Astrocyte (in vitro differentiated cells and primary cell): ENCODE data around the gene NCKAP1. TPM values are rescaled to one million over a fixed set of nuclear protein-coding genes. Genes with fewer than 3 reads are reported as not detected.

Source experiments
- DNase-seq: peaks from one replicate; pipeline ENCODE4 v3.0.0-alpha.2; 2010; ENCODE audit warnings: low read depth
- FAIRE-seq: peaks from 2 replicates; lab custom pipeline; 2011; peaks lifted over from hg19 to GRCh38; lab: Jason Lieb, UNC
- H2AFZ ChIP-seq: 2 replicates; pipeline ENCODE4 v1.6.0; 2012; ENCODE audit warnings: low read depth, low read length, inconsistent platforms
- H3K27ac ChIP-seq: 2 replicates; pipeline ENCODE4 v1.5.1; 2011; ENCODE audit warnings: low read depth, low read length, inconsistent platforms
- H3K27me3 ChIP-seq: 2 replicates; pipeline ENCODE4 v1.6.0; 2011; ENCODE audit warnings: low read length, inconsistent platforms; ENCODE audit not compliant: insufficient read depth
- H3K36me3 ChIP-seq: 2 replicates; pipeline ENCODE4 v1.5.1; 2011; ENCODE audit warnings: low read length, inconsistent platforms; ENCODE audit not compliant: insufficient read depth
- H3K4me1 ChIP-seq: 2 replicates; pipeline ENCODE4 v1.5.1; 2011; ENCODE audit warnings: low read length, inconsistent platforms; ENCODE audit not compliant: insufficient read depth
- H3K4me2 ChIP-seq: 2 replicates; pipeline ENCODE4 v1.6.0; 2012; ENCODE audit warnings: low read length, inconsistent platforms
- H3K4me3 ChIP-seq: 2 replicates; pipeline ENCODE4 v1.5.1; 2011; ENCODE audit warnings: low read depth, mild to moderate bottlenecking, low read length, inconsistent platforms; ENCODE audit not compliant: insufficient read depth
- H3K79me2 ChIP-seq: 2 replicates; pipeline ENCODE4 v1.6.0; 2012; ENCODE audit warnings: mild to moderate bottlenecking, low read length, inconsistent platforms; ENCODE audit not compliant: insufficient read depth
- H3K9ac ChIP-seq: 2 replicates; pipeline ENCODE4 v1.6.0; 2012; ENCODE audit warnings: mild to moderate bottlenecking, low read length, inconsistent platforms
- H3K9me3 ChIP-seq: 2 replicates; pipeline ENCODE4 v1.5.1; 2012; ENCODE audit warnings: low read depth, mild to moderate bottlenecking, low read length, inconsistent platforms; ENCODE audit not compliant: insufficient read depth
- H4K20me1 ChIP-seq: 2 replicates; pipeline ENCODE4 v1.6.0; 2012; ENCODE audit warnings: low read length, inconsistent platforms; ENCODE audit not compliant: insufficient read depth
- H3K27ac Mint-ChIP-seq: one replicate; pipeline ENCODE4 v1.8.0; 2021; ENCODE audit warnings: mild to moderate bottlenecking, mixed read lengths; ENCODE audit not compliant: unreplicated experiment
- H3K27me3 Mint-ChIP-seq: one replicate; pipeline ENCODE4 v1.8.0; 2021; ENCODE audit warnings: low read depth, mixed read lengths; ENCODE audit not compliant: unreplicated experiment
- H3K36me3 Mint-ChIP-seq: one replicate; pipeline ENCODE4 v1.8.0; 2021; ENCODE audit warnings: low read depth, mixed read lengths; ENCODE audit not compliant: unreplicated experiment
- H3K4me1 Mint-ChIP-seq: one replicate; pipeline ENCODE4 v1.8.0; 2021; ENCODE audit warnings: low read depth, mixed read lengths; ENCODE audit not compliant: unreplicated experiment
- H3K4me3 Mint-ChIP-seq: one replicate; pipeline ENCODE4 v1.8.0; 2021; ENCODE audit warnings: mild to moderate bottlenecking, moderate library complexity, mixed read lengths; ENCODE audit not compliant: unreplicated experiment
- H3K9me3 Mint-ChIP-seq: one replicate; pipeline ENCODE4 v1.8.0; 2021; ENCODE audit warnings: mild to moderate bottlenecking, mixed read lengths; ENCODE audit not compliant: unreplicated experiment
- CTCF ChIP-seq: IDR thresholded peaks from 2 replicates; pipeline ENCODE4 v1.5.1; 2011; ENCODE audit warnings: low read depth, mild to moderate bottlenecking, inconsistent platforms, low read length, moderate library complexity; ENCODE audit not compliant: insufficient read depth
- EZH2 ChIP-seq: IDR thresholded peaks from 2 replicates; pipeline ENCODE4 v1.6.1; 2012; ENCODE audit warnings: mild to moderate bottlenecking, low read length, inconsistent platforms; ENCODE audit not compliant: insufficient read depth
- total RNA-seq: library from RNA; stranded (reverse); gene quantifications from 2 replicates; pipeline ENCODE4 v1.2.1, GENCODE V29; 2021

Gene NCKAP1
- total RNA-seq, 1 donor from 2014 or later, result 164 TPM

DNA sequence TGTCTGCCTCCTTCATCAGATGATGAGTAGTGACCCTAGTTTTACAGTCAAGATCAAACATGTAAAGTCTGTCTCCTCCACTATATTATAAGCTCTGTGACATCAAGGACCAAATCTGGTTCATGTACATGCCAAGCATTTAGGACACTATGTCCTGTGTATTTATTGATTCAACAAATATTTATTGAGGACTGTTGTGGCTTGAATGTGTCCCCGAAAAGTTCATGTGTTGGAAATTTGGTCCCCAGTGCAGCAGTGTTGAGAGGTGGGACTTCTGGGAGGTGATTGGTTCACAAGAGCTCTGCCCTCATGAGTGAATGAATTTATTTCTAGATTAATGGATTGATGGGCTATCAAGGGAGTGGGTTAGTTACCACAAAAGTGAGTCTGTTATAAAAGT lies 125.2 kb downstream of the NCKAP1 start:
- Mint-ChIP-seq H3K9me3 (no peaks in the 10 kb centered on the region), H3K4me1 (peaks cover 21% of the 10 kb centered on the region), H3K27me3 (no peaks in the 10 kb centered on the region), H3K36me3 (peaks cover 13% of the 10 kb centered on the region), H3K4me3 (no peak overlapping the region), H3K27ac (no peak overlapping the region)
- TF ChIP-seq CTCF (no peak), EZH2 (no peak)
- Histone ChIP-seq H3K27ac (no peak overlapping the region), H3K4me1 (peaks cover 14% of the 10 kb centered on the region), H3K4me2 (no peak overlapping the region), H3K4me3 (no peak overlapping the region), H2AFZ (no peak overlapping the region), H3K9me3 (no peaks in the 10 kb centered on the region), H3K9ac (no peak overlapping the region), H3K79me2 (no peaks in the 10 kb centered on the region), H4K20me1 (peaks cover 7% of the 10 kb centered on the region), H3K27me3 (no peaks in the 10 kb centered on the region), H3K36me3 (peaks cover 19% of the 10 kb centered on the region)
- FAIRE-seq (no peak), DNase-seq (no peak)

DNA sequence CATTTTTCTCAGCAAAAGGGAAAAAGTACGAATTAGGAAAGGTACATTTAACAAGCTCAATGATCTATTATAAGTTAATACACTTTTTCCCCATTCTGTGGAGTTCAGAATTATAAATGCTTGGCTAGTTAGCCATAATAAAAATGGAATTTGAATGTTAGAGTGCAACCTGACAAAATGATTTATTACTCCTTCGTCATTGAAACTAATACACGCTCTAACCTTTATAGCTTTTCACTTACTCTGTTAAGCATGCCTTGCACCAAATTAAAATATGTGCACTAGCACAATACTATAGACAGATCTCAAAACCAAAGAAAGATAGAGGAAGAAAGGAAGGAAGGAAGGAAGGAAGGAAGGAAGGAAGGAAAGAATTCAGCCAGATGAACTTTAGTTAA lies 125.7 kb downstream of the NCKAP1 start:
- Histone ChIP-seq H4K20me1 (peaks cover 7% of the 10 kb centered on the region), H3K36me3 (peaks cover 19% of the 10 kb centered on the region), H3K4me3 (no peak overlapping the region), H3K79me2 (no peaks in the 10 kb centered on the region), H3K27me3 (no peaks in the 10 kb centered on the region), H3K9ac (no peak overlapping the region), H3K4me2 (no peak overlapping the region), H3K27ac (no peak overlapping the region), H3K4me1 (peaks cover 14% of the 10 kb centered on the region), H2AFZ (no peak overlapping the region), H3K9me3 (no peaks in the 10 kb centered on the region)
- Mint-ChIP-seq H3K27ac (no peak overlapping the region), H3K36me3 (peaks cover 17% of the 10 kb centered on the region), H3K27me3 (no peaks in the 10 kb centered on the region), H3K4me3 (no peak overlapping the region), H3K4me1 (peaks cover 19% of the 10 kb centered on the region), H3K9me3 (no peaks in the 10 kb centered on the region)
- DNase-seq, result no peak
- TF ChIP-seq EZH2 (no peak), CTCF (no peak)
- FAIRE-seq, result no peak

DNA sequence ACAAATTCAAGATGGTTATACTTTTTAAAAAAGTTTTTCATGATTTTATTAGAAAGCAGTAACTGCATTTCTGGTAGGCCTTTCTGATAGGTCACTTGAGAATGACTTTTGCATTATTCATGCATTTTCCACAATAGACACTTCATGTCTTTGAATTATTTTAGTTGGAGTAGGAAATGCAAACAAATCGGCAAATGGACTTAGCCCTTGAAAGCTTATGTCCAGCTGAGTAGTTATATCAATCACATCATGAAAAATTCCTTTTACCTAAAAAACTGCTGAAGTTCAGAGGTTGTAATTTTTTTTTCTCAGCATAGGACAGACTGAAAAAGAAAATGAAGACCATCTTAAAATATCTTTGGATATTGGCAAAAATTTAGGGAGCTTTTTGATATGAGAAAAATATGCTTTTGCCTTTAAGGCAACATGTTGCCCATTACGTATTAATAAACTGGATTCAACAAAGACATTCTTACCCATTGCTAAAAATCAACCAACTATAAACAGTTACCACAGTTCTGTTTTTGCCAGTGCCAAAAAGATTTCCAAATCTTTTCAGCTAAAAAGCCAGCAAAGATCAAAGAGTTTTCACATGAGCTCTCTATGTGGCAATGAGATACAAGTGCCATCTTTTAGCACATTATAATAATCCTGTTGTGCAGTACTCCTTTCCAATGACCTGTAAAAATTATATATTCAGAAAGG lies 126.3 kb downstream of the NCKAP1 start:
- FAIRE-seq (no peak), DNase-seq (peak; percentile 14)
- Mint-ChIP-seq H3K9me3 (no peaks in the 10 kb centered on the region), H3K36me3 (peaks cover 20% of the 10 kb centered on the region), H3K27me3 (no peaks in the 10 kb centered on the region), H3K4me1 (peaks cover 22% of the 10 kb centered on the region), H3K27ac (no peak overlapping the region), H3K4me3 (no peak overlapping the region)
- no peaks in the 10 kb centered on the region for H3K27me3 ChIP-seq
- H3K9me3 ChIP-seq, result no peaks in the 10 kb centered on the region
- no peak overlapping the region for H3K27ac ChIP-seq
- H3K4me1 ChIP-seq, result peaks cover 14% of the 10 kb centered on the region
- no peak overlapping the region for H3K9ac ChIP-seq
- H3K79me2 ChIP-seq, result no peaks in the 10 kb centered on the region
- H3K36me3 ChIP-seq, result peaks cover 17% of the 10 kb centered on the region
- H3K4me2 ChIP-seq, result no peak overlapping the region
- H4K20me1 ChIP-seq, result peaks cover 7% of the 10 kb centered on the region
- TF ChIP-seq EZH2 (no peak), CTCF (no peak)
- H2AFZ ChIP-seq, result no peak overlapping the region
- H3K4me3 ChIP-seq, result no peak overlapping the region
